ENCODE results near the gene CRKL.

- peak; percentile 69 for TF ChIP-seq CTCF (conservative IDR thresholded peaks at IDR 0.05; ENCODE audit: low read depth, low read length)
- TF ChIP-seq EZH2 (IDR thresholded peaks at IDR 0.05; ENCODE audit: borderline replicate concordance, low read depth, low read length, poor library complexity, severe bottlenecking) = no peak
Measured at GRCh38 chr22:20981787-20982562, 64.8 kb downstream of the CRKL start, which contains the start of gene LZTR1.

Measured in A673 (cell line).